GM12873 (cell line): ENCODE data around the gene KLHL35.

Source experiments
- TF ChIP-seq, protein P1 (sequence below): IDR thresholded peaks from 2 replicates; pipeline ENCODE4 v1.5.1; 2012; ENCODE audit warnings: low read depth, mild to moderate bottlenecking, moderate library complexity, low read length, control low read depth; ENCODE audit not compliant: insufficient read depth; ENCODE audit errors: missing control alignments

Gene KLHL35

DNA sequence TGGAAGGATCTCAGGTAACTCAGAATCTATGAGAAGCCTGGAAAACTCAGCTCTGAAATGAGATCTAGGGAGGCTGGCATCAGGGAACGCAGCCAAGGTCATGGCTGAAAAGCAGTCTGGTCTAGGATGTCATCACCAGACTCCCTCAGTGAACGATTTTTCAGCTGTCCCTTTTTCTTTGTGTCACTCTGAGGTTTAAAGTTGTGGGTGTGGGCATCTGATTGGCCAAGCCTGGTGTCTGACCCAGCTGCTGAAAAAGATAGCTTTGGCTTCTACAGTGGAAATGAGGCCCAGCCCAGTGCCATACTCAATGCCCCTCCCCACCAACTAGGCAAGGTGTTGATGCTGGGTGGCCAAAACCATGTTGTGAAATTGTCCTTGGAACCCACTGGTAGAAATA lies 19.1 kb downstream of the KLHL35 start:
- TF ChIP-seq, protein P1, sequence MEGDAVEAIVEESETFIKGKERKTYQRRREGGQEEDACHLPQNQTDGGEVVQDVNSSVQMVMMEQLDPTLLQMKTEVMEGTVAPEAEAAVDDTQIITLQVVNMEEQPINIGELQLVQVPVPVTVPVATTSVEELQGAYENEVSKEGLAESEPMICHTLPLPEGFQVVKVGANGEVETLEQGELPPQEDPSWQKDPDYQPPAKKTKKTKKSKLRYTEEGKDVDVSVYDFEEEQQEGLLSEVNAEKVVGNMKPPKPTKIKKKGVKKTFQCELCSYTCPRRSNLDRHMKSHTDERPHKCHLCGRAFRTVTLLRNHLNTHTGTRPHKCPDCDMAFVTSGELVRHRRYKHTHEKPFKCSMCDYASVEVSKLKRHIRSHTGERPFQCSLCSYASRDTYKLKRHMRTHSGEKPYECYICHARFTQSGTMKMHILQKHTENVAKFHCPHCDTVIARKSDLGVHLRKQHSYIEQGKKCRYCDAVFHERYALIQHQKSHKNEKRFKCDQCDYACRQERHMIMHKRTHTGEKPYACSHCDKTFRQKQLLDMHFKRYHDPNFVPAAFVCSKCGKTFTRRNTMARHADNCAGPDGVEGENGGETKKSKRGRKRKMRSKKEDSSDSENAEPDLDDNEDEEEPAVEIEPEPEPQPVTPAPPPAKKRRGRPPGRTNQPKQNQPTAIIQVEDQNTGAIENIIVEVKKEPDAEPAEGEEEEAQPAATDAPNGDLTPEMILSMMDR = no peak

- TF ChIP-seq, protein P1 = no peak
Measured at GRCh38 chr11:75408957-75409219, 24.1 kb downstream of the KLHL35 start.

- TF ChIP-seq, protein P1 = no peak
Measured at GRCh38 chr11:75406338-75406777, 26.6 kb downstream of the KLHL35 start.

DNA sequence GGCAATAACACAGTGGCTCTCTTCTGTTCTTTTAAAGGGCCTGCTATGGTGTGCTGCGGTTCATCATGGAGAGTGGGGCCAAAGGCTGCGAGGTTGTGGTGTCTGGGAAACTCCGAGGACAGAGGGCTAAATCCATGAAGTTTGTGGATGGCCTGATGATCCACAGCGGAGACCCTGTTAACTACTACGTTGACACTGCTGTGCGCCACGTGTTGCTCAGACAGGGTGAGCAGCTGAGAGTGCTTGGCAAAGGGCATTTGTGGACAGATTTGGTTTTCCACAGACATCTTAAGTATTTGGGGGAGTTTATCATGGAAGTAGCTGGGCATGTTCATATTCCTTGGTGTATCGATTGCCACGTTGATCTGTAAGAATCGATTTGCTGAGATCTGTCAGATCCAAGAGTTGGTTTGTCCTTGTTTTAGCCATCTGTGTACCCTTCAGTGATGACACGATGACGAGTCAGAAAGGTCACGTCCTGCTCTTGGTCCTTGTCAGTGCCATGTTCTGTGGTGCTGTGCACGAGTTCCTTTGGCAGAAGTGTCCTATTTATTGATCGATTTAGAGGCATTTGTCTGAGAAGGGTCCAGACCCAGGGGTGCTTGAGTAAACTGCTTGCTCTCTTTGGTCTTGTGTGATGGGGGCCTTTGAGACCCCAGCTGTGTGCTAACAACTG lies 28.9 kb downstream of the KLHL35 start:
- TF ChIP-seq, protein P1 = no peak

- TF ChIP-seq, protein P1 = no peak
Measured at GRCh38 chr11:75403037-75403436, 30.0 kb downstream of the KLHL35 start.

DNA sequence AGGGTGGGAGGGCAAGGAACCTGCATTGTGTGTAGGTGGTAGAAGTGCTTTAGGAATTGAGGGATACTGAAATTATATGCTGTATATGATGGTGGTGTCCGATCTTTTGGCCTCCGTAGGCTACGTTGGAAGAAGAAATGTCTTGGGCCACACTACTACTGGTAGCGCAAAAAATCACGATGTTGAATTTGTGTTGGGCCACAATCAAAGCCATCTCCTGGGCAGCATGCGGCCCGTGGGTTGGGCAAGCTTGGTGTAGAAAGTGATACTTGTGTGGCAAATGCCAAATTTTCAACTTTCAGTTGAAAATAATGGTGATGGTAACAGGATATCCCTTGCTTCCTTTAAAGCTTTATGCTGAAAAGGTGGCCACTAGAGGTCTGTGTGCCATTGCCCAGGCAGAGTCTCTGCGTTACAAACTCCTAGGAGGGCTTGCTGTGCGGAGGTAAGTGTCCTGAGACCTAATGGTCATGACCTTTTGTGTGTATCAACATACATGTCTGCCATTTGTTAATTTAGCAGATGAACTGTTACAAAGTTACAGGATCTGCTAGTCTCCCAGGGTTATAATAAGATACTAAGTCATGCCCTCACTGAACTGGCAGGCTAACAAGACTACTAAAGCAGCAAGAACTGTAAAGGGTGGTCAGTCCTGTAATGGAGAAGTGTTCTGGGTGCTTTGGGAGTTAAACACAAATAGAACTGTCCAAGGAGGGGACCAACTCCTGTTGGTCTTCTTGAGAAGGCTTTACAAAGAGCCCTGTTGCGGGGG lies 30.8 kb downstream of the KLHL35 start:
- TF ChIP-seq, protein P1 = no peak

DNA sequence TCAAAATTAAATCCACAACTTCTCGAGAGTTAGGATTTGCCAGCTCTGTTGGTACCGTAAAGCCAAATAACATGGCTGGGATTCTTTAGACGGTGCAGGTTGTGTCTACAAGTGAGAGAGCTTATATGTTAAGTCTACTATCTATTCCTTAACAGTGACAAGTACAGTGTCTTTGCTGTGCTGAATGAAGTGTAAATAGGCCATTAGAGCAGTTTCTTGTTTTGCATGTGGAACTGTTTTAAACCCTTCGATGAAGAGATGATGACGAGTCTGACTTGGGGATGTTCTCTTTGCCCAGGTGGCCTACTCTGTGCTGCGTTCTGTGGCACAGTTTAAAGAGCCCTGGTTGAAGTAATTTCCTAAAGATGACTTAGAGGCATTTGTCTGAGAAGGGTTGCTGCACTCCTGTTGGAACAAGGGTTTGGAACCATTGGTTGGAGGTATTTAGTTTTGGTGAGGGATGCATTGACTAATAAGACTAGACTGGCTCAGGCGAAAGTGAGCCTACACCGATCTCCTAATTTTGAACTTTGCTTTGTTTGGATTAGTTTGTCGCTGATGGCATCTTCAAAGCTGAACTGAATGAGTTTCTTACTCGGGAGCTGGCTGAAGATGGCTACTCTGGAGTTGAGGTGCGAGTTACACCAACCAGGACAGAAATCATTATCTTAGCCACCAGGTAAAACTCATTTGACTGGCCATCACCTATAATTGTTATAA lies 32.7 kb downstream of the KLHL35 start:
- TF ChIP-seq, protein P1 = no peak
